SK-N-SH treated with all-trans-retinoic acid at 6 μM for 48 hours (cell line): ENCODE data around the gene ALAS1.

ENCODE experiments used
- ZNF8 ChIP-seq: fragments of 450-650 bp; formaldehyde crosslinking; IDR thresholded peaks from 2 replicates; pipeline ENCODE4 v1.5.0; 2020; ENCODE audit warnings: mild to moderate bottlenecking, moderate library complexity
- TF ChIP-seq, protein P1 (sequence below): fragments of 250-450 bp; sonication (Bioruptor Pico); IDR thresholded peaks from 2 replicates; pipeline ENCODE4 v1.8.0; 2021; ENCODE audit warnings: low read depth, mild to moderate bottlenecking, moderate library complexity, borderline replicate concordance

GRCh38 chr3:52220380-52221026, 22.5 kb downstream of the ALAS1 start:
- TF ChIP-seq ZNF8 (CRISPR knock-in tag): no peak
- TF ChIP-seq, protein P1, sequence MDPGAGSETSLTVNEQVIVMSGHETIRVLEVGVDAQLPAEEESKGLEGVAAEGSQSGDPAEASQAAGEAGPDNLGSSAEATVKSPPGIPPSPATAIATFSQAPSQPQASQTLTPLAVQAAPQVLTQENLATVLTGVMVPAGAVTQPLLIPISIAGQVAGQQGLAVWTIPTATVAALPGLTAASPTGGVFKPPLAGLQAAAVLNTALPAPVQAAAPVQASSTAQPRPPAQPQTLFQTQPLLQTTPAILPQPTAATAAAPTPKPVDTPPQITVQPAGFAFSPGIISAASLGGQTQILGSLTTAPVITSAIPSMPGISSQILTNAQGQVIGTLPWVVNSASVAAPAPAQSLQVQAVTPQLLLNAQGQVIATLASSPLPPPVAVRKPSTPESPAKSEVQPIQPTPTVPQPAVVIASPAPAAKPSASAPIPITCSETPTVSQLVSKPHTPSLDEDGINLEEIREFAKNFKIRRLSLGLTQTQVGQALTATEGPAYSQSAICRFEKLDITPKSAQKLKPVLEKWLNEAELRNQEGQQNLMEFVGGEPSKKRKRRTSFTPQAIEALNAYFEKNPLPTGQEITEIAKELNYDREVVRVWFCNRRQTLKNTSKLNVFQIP (CRISPR knock-in tag): no peak
